B cell (primary cell): ENCODE data around the gene MRPS11.

Experiments
- CTCF ChIP-seq: fragments of 200-600 bp; IDR thresholded peaks from one replicate; pipeline ENCODE4 v1.8.0; 2022; ENCODE audit warnings: antibody characterized with exemption, mild to moderate bottlenecking
- EZH2 ChIP-seq: IDR thresholded peaks from 2 replicates; pipeline ENCODE4 v1.6.1; 2012; ENCODE audit warnings: borderline replicate concordance, low read depth, mild to moderate bottlenecking, moderate library complexity, low read length; ENCODE audit not compliant: insufficient read depth, poor library complexity, severe bottlenecking

GRCh38 chr15:88506628-88507027 is 39.1 kb downstream of the MRPS11 start:
- TF ChIP-seq CTCF (no peak), EZH2 (no peak)
